HG03095 (cell line): ENCODE data around the gene TDP1.
"Not testable (repeated sequence)": the region's sequence is repeated elsewhere in the genome, so short reads cannot be mapped to it uniquely, and the experiment has no call there.

ENCODE experiments used
- ATAC-seq: cut with Tn5 transposase; IDR thresholded peaks from one replicate; pipeline ENCODE4 v1.9.1; 2021; ENCODE audit warnings: moderate library complexity; ENCODE audit not compliant: unreplicated experiment

TDP1 gene

DNA sequence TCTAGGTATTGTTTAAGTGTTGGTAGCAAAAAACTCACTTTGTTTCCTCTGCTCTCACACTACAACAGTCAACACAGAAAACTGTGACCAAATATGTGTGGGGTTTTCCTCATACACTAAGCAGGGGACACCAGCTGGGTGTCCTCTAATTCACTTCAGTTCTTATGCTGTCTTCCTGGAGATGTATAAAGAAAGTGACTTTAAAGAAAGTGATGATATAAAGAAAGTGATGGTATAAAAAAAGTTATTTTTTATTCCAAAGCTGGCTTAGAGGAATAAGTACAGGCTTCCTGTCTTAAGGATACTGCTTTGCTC lies 31.4 kb downstream of the TDP1 start:
- no peak for ATAC-seq

DNA sequence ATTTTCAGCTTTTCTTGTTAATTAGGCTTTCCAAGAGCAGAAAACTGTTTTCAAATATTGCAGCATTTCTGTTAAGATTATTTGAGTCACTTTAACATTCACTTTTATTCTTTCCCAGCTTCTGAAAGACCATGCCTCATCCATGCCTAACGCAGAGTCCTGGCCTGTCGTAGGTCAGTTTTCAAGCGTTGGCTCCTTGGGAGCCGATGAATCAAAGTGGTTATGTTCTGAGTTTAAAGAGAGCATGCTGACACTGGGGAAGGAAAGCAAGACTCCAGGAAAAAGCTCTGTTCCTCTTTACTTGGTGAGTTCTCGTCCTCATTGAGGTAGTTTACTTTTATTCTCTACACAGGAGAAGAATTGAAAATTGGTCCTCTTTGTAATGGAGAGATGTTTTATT lies 33.1 kb downstream of the TDP1 start:
- ATAC-seq, result no peak

DNA sequence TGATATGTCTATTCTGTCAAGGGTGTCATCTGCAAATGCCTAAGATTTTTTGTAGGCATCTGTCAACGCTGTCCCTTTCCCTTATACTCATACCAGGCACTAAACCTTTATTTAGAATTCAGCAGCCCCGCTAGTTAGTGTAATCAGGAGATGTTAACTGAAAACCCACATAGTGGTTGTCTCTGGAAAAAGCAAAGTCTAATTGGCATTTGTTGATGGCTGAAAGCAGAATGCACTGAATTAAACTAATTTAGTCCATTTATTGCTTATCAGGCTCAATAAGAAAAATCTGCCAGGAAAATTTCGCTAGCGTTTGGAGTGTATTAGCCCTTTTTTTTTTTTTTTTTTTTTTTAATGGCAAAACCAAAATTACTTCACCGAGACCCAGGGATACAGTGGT lies 34.5 kb downstream of the TDP1 start:
- no peak for ATAC-seq

DNA sequence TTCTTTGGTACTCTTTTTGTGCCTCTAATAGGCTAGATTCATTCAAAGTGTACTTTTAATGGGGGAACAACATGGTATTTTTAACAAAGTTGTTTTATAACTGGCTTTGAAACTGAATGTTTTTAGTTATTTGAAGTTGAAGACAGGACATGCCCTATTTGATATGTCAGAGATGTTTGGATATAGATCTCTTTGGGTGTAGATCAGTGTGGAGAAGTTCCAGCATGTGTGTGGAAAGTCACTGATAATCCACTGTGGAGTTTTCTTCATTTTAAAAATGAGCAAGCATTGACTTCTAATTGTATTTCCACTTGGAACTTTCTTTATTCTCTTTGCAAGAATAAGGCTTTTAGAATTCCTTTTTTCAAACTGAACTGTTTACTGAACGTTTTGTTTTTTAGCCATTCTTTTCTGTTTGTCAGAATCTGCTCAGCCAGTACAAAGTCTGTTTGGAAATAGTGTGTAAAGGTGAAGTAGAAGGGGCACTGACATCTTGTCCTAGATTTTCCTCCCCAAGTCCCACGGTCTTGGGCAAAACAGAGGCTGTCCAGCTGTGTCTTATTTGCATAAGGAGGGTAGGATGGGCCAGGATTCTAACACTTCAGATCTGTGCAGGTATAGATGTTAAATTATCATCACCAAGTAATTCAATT lies 35.0 kb downstream of the TDP1 start:
- ATAC-seq, result no peak

DNA sequence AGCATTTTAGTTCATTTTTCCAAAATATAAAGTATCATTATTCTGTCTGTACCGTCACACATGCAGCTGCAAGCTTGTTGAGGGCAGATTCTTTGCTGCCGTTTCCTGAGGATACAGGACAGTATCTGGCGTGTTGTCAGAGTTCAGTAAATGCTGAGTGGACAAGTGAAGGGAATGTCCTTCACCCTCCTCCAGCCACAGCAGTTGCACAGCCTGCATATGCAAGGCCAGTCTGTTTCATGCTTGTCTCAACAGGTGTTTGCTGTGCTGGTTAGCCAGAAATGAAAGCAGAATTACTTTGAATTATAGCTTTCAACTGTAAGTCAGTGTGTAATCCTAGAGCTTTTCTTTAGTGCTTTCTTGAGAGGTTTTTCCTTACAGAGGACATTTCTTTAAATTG lies 36.5 kb downstream of the TDP1 start:
- no peak for ATAC-seq

DNA sequence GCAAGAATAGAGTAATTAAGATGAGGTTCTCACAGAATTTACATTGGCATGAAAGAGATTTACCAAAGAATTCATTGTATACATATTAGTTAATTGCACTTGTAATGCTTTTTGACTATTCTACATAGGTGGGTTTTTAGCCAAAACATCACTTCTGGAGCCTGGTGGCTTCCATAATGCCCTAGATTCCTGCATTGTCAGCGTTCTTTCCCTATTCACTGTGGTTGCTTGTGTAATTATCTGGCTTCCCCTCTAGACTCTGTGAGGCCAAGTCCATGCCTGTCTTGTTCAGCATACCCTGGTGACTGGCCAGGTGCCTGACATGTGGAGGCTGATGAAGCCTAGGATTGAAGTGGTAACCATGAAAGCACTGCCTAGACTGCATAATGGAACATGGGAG lies 41.2 kb downstream of the TDP1 start:
- ATAC-seq, result no peak

DNA sequence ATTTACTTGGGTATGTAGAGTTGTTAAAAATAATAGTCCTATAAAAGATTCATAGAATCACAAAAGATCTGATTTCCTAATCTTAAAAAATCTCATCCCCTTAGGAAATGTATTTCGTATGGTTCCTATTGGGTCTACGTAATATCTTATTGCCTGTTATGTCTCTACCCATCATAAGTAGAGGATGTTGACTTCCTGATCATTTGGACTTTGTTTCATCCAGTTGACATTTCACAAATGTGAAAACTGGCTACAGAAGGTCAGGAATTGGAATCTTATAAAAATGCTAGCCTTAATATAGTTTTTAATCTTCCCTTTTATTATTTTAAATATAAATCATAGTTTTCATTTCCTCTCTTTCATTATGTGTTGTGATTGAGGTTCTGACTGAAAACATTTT lies 45.2 kb downstream of the TDP1 start:
- no peak for ATAC-seq

DNA sequence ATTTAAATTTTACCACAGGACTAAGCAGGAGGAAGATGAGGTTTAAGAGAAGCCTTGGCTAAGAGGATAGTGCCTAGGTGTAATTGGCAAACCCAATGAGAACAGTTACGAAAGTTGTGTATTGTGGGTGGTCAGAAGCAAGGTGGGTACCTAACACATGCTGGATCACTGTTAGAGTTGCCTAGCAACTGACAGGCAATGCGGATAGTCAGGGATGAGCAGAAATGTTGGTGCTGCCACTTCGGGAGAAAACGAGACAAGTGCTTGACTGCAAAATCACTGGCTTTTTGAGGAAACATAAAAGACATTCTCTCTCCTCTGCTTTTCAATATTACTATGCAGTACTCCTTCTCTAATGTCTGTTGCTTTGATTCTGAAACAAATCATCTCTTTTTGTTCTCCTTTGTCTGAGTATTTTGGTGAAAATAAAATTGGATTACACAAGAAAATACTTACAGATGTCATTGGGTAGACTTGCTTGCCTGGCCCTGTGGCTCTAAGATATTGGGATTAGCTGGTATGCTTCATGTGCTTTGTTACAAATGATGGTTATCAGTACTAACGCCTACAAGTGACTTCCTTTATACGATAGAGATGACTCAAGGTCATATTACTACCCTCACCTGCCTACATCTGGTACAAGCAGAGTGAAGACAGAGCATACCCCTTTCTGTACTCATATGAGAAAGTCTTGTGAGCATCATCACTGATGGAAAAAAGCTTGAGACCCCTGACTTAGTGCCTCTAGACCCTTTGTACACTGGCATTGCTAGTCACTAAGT lies 48.0 kb downstream of the TDP1 start:
- no peak for ATAC-seq

DNA sequence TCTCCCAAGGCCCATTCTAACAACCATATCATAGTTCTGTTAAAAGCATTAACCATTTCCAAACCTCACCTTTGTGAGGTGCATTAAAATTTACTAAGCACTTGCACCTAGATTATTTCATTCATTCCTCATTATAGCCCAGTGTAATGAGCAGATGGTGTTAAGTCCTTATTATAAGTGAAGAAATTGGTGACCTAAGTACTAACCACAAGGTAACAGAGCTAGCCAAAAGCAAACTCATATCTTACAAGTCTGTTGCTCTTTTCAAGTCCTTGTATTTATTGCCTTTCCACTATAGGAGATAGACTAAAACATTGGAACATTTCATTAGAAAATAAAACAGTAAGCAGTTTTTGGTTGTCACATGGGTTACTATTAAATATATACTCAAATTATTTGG lies 49.7 kb downstream of the TDP1 start:
- ATAC-seq, result no peak

DNA sequence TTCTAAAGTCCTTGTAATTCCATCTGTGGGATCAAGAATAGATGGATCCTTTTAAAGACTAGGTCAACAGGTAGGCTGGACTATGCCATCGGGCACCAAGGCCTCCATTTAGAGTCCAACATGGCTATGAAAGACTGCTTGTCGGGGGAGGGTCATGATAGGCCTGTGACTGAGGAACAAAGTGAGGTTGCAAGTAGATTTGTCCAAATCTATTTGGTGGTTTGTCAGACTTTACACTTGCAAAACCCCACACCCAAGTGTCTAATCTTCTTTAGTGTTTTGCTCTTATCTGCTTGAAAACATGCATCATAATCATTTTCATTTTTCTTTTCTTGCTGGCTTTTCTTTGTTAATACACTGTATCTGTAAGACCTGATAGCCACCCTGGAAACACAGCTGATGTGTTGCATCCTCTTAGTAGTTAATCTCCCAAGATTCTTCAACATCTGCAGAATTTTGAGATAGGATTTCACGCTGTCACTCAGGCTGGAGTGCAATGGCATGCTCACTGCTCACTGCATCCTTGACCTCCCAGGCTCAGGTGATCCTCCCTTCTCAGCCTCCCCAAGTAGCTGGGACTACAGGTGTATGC lies 50.3 kb downstream of the TDP1 start:
- ATAC-seq, result no peak

DNA sequence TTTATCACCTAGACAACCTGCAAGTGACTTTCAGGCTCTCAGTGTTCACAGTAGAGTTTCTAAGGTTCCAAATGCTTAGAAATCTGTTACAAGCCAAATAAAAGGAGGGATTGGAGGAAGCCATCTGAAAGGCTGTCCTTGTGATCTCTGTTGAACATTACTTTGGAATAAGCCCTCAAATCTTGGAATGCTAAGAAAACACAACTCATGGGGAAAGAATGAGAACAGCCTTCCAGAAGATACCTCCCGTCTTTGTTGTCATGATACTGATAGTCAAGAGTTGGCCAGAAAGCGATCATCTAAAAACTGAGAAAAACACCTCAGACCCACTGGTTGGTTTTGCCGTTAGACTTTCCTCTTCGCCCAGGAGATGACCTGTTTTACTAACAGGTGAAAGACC lies 61.6 kb downstream of the TDP1 start:
- no peak for ATAC-seq

DNA sequence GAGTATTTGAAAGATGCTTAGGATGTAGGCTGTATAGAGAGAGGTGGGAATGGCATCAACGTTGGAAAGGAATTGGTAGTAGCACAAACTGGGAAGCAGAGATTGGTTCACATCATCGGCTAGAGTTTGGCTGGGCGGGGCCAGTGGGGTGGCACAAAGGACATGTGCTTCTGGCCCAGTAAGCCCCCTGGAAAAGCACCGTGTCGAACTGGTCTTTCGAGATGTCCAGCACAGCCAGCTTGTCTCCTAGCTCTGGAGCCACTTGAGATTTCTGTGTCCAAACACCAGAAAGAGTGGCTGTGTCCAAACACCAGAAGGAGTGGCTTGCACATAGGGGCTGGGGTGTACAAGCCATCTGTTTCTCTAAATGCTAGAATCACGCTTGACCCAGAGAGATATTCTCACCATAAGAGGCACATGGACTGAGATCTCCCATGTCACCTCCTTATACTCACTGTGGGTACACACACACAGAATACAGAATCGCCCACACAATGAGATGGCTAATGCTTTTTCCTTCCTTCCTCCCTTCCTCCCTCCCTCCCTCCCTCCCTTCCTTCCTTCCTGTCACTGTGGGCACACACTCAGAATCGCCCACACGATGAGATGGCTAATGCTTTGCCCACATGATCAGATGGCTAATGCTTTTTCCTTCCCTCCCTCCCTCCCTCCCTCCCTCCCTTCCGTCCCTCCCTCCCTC lies 64.2 kb downstream of the TDP1 start:
- ATAC-seq, result no peak

DNA sequence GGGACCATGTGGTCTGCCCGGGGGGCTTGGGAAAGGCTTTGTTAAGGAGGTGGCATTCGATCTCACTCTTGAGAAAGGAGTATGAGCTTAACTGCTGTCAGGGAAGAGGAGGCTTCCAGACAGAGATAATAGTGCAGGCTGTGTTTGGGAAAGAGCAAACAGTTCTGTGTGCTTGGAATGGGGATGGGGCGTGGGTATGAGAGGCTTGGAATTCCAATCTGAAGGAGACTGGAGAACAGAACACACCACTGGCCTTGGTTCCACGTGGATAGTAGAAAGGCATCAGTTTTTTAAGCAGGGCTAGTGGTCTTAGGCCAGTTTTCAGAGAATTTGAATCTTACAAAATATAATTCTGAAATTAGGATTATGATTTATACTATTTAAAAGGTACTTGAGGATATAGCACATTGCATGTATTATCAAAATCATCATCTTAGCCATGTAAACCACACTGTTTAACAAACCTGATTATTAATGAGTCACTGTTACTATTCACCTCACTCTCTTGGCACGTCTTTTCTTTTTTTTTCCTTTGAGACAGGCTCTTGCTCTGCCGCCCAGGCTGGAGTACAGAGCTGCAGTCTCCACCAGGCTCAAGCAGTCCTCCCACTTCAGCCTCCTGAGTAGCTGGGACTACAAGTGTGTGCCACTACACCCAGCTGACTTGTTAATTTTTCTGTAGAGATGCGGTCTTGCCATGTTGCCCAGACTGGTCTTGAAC lies 67.6 kb downstream of the TDP1 start:
- ATAC-seq, result no peak

DNA sequence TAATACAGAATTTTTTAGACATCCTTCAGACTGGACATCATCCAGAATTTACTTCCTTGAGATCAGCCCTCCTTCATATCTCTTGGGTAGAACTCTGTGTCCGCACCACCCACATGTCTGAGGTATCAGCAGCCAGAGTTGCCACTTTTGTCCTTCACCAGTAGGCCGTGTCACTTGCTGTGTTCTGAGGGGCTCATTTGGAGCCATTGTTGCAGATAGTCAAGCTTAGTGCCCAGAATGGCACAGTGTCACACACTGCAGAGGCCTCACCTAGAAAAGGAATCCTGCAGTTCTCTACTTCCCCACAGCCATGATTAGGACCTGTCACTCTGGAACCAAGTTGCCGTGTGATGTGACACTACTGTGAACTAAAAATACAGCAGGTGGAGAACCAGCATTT lies 69.2 kb downstream of the TDP1 start:
- no peak for ATAC-seq

DNA sequence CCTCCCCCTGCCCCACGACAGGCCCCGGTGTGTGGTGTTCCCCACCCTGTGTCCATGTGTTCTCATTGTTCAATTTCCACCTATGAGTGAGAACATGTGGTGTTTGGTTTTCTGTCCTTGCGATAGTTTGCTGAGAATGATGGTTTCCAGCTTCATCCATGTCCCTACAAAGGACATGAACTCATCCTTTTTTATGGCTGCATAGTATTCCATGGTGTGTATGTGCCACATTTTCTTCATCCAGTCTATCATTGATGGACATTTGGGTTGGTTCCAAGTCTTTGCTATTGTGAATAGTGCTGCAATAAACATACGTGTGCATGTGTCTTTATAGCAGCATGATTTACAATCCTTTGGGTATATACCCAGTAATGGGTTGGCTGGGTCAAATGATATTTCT lies 70.9 kb downstream of the TDP1 start:
- not testable (repeated sequence) for ATAC-seq

DNA sequence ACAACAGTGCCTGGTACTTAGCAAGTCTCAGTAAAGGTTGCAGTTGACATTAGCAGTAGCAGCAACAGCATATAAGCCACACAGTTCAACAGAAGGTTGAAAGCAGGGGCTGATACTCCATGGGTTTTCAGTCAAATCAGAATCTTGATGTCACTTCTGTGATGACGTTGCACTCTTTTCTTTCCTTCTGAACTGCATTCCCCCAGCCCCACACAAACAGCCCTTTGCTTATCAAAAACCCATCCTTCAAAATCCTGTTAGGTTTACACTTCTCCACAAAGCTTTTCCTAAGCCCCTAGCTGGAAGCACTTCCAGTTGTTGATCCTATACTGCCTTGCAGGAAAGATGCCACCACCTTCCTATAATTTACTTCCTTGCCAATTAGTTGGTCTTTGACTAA lies 72.1 kb downstream of the TDP1 start:
- ATAC-seq, result no peak

DNA sequence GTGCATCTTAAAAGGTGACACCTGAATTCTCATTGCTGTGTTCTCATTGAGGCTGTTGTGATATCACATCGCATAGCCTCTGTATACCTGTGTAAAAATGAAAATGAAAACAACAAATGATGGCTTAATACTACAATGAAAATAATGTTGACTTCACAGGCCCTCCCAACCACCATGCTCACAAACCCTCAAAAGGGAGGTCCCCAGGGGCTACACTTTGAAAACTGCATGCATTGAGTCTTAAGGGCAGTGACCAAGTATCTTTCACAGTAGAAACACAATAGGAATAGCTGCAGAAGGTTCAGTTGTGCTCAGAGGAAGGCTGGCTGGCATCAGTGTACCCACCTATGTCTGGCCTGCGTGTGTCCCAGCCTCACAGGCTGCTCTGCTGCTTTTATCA lies 78.4 kb downstream of the TDP1 start:
- ATAC-seq, result no peak

DNA sequence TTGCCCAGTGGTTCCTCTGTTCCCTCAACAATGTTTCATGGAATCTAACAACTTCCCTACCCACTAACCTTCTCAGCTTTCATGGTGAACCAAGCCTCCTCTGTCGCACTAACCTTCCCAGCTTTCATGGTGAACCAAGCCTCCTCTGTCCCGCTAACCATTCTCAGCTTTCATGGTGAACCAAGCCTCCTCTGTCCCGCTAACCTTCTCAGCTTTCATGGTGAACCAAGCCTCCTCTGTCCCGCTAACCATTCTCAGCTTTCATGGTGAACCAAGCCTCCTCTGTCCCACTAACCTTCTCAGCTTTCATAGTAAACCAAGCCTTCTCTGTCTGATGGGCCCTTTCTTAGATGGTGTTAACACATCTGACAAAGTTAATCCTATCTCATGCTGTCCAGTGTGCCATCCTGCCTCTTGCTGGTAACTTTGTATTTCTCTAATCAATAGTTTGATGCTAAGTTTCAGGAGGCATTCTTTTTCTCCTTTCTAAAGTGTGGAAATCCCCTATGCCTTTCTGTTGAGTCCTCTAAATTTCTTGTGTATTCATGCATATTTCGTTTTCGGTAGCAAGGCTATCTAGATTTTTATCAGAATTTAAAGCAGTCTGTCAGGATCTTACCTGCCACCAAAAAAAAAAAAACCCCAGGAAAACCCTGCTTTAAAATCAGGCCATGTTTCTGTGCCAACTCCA lies 79.3 kb downstream of the TDP1 start:
- no peak for ATAC-seq

DNA sequence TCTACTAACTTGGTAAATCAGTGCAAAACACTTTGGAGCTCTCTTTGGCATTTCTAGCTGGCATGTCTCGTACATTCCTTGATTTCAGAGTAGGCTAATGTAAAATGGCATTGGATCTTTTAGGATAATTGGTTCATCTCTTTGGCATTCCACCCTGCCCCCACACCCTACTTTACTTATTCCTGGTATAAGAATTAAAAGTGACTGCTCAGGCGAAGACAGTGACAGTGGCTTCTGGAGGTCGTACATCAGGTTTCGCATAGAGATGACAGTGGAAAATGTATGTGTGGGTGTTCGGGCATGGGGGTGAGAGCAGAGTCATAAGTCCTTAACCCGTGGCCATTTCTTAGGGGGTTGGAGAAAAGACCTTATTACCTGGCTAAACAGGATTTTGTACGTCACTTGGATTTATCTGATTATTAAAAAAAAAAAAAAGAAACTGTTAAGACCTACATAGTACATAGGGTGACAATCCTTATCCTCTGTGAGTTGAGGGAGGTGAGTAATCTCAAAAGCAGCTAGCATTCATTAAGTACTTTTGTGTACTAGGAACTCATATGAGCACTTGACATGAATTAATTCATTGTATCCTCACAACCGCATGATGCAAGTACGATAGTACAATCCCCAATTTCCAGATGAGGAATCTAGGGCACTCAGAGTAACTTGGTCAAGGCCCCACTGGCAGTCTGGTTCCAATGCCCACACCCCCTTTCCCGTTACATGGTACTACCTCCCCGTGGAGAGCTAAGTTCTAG lies 83.7 kb downstream of the TDP1 start:
- no peak for ATAC-seq

DNA sequence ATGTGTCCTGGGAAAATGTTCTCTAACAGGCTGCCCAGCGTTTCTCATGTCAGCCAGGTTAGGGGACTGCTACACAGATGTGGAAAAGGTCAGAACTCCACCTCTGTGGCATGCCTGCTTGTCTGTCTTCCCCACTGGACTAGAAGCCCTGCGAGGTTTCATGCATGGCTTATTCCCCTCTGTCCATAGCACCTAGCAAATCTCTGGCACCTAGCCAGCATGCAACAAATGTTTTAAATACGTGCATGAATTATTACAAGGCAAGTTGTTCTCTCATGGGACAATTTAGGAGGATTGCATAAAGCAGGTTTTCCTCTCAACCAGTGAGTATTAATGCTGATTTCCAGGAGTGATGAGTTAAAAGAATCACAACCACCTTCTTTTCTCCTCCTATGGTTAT lies 84.7 kb downstream of the TDP1 start:
- no peak for ATAC-seq
